B cell (primary cell): ENCODE measurements around the gene HELLS.
"Not testable (repeated sequence)": the region's sequence is repeated elsewhere in the genome, so short reads cannot be mapped to it uniquely, and the experiment has no call there.

ENCODE experiments used
- CTCF ChIP-seq: fragments of 200-600 bp; IDR thresholded peaks from one replicate; pipeline ENCODE4 v1.8.0; 2022; ENCODE audit warnings: antibody characterized with exemption, mild to moderate bottlenecking
- EZH2 ChIP-seq: IDR thresholded peaks from 2 replicates; pipeline ENCODE4 v1.6.1; 2012; ENCODE audit warnings: borderline replicate concordance, low read depth, mild to moderate bottlenecking, moderate library complexity, low read length; ENCODE audit not compliant: insufficient read depth, poor library complexity, severe bottlenecking

- TF ChIP-seq CTCF, EZH2: not testable (repeated sequence)
Observed at GRCh38 chr10:94531550-94531949, 14.0 kb upstream of the HELLS start.
